GM23248 (cell line): Measurements from ENCODE around the gene ZNF778.

ENCODE experiments used
- EZH2 ChIP-seq: fragments of 200-600 bp; sonication (generic); IDR thresholded peaks from 2 replicates; pipeline ENCODE4 v1.6.1; 2018; ENCODE audit warnings: antibody characterized with exemption, mild to moderate bottlenecking; ENCODE audit not compliant: insufficient read depth, poor library complexity, severe bottlenecking
- EZH2phosphoT487 ChIP-seq: fragments of 200-600 bp; sonication (generic); IDR thresholded peaks from 2 replicates; pipeline ENCODE4 v1.6.1; 2018; ENCODE audit warnings: antibody characterized with exemption, moderate library complexity, mild to moderate bottlenecking, low read depth; ENCODE audit not compliant: insufficient read depth

- TF ChIP-seq EZH2: no peak
- TF ChIP-seq EZH2phosphoT487: no peak
Observed at GRCh38 chr16:89178453-89179147, 38.9 kb upstream of the ZNF778 start.
